Raji (cell line): ENCODE results near the gene PLA2G4E.

Experiments used
- POLR2A ChIP-seq: IDR thresholded peaks from 2 replicates; pipeline ENCODE4 v1.6.1; 2011; ENCODE audit warnings: low read depth, low read length, control low read depth; ENCODE audit not compliant: insufficient read depth

Gene PLA2G4E

DNA sequence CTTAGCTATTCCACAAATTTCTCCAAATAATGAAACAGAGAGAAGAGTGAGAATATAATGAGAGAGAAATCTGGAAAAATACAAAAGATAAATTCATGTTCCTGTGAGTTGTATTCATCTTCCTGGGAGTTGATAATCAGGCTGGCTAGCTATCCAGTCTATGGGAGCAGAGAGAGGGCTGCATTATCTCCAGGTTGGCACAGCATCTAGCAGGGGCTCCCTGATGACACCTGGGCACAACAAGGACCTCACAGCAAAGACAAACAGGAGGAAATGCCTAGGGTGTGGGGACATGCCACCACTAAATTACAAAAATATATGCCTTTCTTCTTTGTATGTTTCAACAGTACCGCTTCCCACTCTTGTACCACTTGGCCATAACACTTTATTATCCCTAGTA, 50.4 kb downstream of the PLA2G4E start:
- no peak for TF ChIP-seq POLR2A

- TF ChIP-seq POLR2A = no peak
These were observed 50.9 kb downstream of the PLA2G4E start for GRCh38 chr15:41969851-41970431.

DNA sequence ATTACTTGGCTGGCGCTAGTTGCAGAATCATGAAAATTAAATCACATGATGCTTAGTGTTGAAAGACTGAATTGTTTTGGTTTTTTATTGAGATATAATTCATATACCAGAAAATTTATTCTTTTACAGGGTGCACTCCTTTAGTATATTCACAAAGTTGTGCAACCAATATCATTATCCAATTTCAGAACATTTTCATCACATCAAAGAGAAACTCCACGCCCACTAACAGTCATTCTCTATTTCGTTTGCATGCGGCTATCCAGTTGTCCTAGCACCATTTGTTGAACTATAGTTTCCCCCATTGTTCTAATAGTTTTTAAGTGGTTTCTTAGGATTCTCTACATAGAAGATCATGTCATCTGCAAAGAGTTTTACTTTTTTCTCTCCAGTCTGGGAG, 52.1 kb downstream of the PLA2G4E start:
- TF ChIP-seq POLR2A = no peak

GRCh38 chr15:41967506-41968206, 53.2 kb downstream of the PLA2G4E start:
- TF ChIP-seq POLR2A = no peak

GRCh38 chr15:41966920-41967465, 53.8 kb downstream of the PLA2G4E start:
- no peak for TF ChIP-seq POLR2A

GRCh38 chr15:41966414-41966812, 54.4 kb downstream of the PLA2G4E start:
- no peak for TF ChIP-seq POLR2A

DNA sequence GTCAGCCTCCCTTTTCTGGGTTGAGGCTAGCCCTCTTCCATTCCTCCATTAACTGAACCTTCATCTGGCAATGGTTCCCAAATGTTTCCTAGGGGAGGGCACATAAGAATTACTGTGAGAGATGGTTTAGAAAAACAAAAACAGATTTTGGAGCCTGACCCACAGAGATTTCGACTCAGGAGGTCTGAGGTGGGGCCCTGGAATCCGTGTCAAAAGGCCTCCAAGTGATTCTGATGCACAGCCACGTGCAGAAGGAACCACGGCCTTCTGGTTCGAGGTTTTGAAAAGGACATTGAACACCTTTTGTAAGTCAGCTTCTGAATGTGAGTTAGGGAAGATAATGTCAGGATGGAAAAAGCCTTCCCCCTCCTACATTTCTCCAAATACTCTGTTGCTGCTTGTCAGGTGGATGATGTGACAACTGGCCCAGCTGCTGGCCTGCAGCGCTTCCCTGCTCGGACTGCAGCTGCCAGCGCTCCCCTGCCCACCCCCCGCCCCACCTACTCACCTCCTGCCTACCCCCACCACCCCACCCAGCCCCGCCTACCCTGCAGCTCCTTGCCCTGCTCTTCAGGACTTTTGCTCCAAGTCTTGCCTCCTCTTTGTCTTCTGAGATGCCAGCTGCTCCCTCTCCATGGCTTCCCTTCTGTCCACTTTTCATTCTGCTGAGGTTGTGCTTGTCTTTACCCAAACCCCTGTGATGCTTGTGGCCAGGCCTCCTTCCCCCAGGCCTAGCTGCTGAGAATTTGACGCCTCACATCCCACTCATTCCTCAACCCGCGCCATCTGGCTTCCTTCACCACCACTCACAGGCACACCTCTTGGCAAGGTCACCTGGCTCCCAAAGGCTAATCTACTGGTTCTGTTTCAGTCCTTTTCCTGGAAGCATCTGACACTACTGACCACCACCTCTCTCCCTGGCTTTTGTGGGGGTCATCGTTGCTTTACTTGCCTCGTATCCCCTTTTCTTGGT, 55.1 kb downstream of the PLA2G4E start:
- TF ChIP-seq POLR2A = no peak

GRCh38 chr15:41961595-41962202, 59.1 kb downstream of the PLA2G4E start:
- TF ChIP-seq POLR2A = no peak

DNA sequence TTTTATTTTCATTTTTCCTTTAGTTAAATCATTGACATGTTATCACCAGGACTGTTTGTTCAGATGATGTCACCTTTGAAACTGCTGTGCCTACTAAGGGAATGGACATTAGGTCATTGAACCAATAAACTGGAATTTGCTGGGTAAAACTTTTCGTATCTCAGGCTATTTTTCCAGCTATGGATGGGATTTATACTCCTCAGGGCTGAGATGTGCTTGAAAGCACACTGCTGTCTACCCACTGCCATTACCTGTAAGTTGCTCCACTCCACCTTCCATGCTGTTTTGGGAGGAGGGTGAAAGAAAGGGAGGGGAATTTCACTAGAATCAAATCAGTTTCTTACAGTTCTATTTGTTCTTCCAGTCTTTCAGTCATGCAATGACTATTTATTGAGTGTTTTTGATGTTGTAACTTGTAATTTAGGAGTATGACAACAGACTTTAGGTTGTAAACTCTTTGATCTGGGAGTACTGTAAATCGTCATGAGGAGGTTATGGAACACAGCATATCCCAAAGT, 59.8 kb downstream of the PLA2G4E start:
- TF ChIP-seq POLR2A = no peak

DNA sequence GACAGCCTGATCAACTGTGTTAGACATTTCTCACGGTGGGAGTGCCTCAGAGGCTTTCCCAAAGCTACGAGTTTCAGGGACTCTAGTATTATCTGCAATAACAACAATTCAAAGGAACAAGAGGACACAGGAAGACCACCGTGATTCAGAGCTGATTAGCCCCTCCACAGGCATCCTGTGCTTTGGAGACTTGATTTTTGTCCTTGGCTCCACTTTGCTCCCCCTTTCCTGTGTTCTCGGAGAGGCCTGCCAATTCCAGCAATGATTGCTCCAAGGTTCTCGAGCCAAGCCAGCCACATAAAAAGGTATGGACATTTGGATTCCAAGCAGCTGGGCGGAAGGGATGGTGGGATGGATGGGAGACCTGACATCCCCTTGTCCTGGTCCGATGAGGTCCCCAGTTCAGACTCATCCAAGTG, 62.8 kb downstream of the PLA2G4E start:
- TF ChIP-seq POLR2A = no peak

DNA sequence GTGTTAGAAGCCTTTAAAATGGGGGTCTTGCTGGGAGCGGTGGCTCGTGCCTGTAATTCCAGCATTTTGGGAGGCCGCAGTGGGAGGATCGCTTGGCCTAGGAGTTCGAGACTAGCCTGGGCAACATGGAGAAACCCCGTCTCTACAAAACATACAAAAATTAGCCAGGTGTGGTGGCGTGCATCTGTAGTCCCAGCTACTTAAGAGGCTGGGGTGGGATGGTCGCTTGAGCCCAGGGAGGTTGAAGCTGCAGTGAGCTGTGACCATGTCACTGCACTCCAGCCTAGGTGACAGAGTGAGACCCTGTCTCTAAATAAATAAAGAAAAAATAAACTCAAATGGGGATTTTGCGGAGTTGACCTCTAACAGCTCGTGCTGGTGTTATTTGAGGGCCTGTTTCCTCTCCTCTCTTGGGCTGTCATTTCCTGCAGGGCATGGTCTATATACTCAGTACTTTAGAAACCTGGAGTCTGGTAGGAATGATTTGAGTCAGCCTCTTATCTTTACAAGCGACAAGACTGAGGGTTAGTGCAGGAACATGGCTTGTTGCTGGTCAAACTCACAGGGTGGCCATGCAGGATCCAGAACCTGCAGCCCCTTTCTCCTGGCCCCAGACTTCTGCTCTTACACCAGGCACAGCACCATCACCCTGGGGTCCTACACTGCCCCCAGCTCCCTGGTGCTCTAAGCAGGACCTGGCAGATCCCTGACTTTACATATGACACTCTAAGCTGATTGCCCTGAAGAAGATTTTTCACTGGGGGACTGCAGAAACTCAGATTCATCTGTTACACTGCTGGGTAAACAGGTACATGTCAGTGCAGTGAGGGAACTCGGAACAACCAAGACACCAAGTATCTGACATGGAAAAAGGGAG, 63.6 kb downstream of the PLA2G4E start:
- no peak for TF ChIP-seq POLR2A

DNA sequence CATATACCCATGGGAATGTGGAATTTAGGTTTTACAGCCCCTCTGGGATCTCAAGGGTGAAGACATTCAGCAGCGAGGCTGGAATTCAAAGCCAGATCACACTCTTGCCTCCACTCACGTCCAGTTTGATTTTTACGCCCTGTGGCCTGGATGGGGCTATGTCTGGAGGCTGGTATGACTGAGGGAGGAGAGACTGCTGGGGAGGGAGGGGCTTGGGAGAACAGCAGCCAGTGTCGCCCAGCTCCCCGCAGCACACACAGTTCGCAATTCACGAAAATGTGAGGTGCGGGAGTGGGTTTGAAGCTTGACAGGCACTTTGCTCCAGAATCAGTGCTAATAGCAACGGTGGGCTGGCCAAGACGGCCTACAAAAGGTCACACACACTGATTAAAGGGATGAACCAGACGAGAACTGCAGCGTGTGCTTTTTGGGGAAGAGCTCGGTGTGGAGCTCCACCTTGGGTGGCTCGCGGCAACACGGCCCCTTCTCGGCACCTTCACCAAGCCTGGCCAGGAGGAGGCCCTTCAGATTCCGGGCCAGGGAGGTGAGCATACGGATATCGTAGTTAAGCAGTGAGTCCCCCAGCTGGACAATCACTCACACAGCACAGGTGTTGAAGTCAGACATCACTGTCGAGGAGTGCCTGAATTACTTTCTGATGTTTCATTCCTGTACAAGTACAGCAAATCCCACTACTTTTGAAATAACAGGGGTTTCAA, 64.9 kb downstream of the PLA2G4E start:
- TF ChIP-seq POLR2A = no peak

- no peak for TF ChIP-seq POLR2A
These were observed 65.7 kb downstream of the PLA2G4E start for GRCh38 chr15:41955100-41955499.
